GM15510 (cell line): ENCODE data around the gene ERBB4.

Experiments
- POLR2A ChIP-seq: IDR thresholded peaks from 3 replicates; pipeline ENCODE4 v1.6.1; 2011; ENCODE audit warnings: borderline replicate concordance; ENCODE audit not compliant: insufficient read length; ENCODE audit errors: extremely low read depth

Gene ERBB4

GRCh38 chr2:212364112-212364985, 174.3 kb downstream of the ERBB4 start:
- no peak for TF ChIP-seq POLR2A

- TF ChIP-seq POLR2A = no peak
Observed at GRCh38 chr2:212361174-212361756, 177.3 kb downstream of the ERBB4 start.

- TF ChIP-seq POLR2A = no peak
Observed at GRCh38 chr2:212360068-212360460, 178.5 kb downstream of the ERBB4 start.

- no peak for TF ChIP-seq POLR2A
Observed at GRCh38 chr2:212359425-212360067, 179.1 kb downstream of the ERBB4 start.

GRCh38 chr2:212357606-212358005, 181.0 kb downstream of the ERBB4 start:
- no peak for TF ChIP-seq POLR2A

- TF ChIP-seq POLR2A = no peak
Observed at GRCh38 chr2:212354382-212354781, 184.2 kb downstream of the ERBB4 start.

GRCh38 chr2:212348501-212348900, 190.1 kb downstream of the ERBB4 start:
- no peak for TF ChIP-seq POLR2A

GRCh38 chr2:212346865-212347264, 191.7 kb downstream of the ERBB4 start:
- TF ChIP-seq POLR2A = no peak

GRCh38 chr2:212345966-212346365, 192.6 kb downstream of the ERBB4 start:
- no peak for TF ChIP-seq POLR2A

- no peak for TF ChIP-seq POLR2A
Observed at GRCh38 chr2:212344131-212344530, 194.5 kb downstream of the ERBB4 start.

GRCh38 chr2:212343167-212343566, 195.4 kb downstream of the ERBB4 start:
- no peak for TF ChIP-seq POLR2A

GRCh38 chr2:212337486-212338343, 200.9 kb downstream of the ERBB4 start:
- no peak for TF ChIP-seq POLR2A

GRCh38 chr2:212337036-212337435, 201.6 kb downstream of the ERBB4 start:
- no peak for TF ChIP-seq POLR2A

GRCh38 chr2:212330263-212330662, 208.3 kb downstream of the ERBB4 start:
- no peak for TF ChIP-seq POLR2A
